HepG2 (cell line): Measurements from ENCODE around the gene SMYD4. TPM values are rescaled to one million over a fixed set of nuclear protein-coding genes. Genes with fewer than 3 reads are reported as not detected.

Experiments
- polyA plus RNA-seq, 8 experiments: library from polyadenylated mRNA; depleted of rRNA in 3 of 8; stranded (reverse) in 7 of 8; unstranded in 1 of 8; fragments of >200 nt; fragmentation: Illumina TruSeq in 4 of 8; extraction: Trizol in 4 of 8; gene quantifications; 2 replicates each; pipeline versions ENCODE4 v1.2.1 to v1.2.3, GENCODE V29; 2011 to 2016; ENCODE audit warnings: low read depth in 4 of 8, missing spikeins in 1 of 8, mixed read lengths in 1 of 8; ENCODE audit not compliant: insufficient read depth in 1 of 8
- total RNA-seq, 5 experiments: library from RNA; depleted of rRNA; stranded (reverse); fragments of >200 nt; fragmentation: Illumina TruSeq; extraction: Trizol; gene quantifications; 2 replicates each; pipeline ENCODE4 v1.2.3, GENCODE V29; 2016; ENCODE audit warnings: low read depth in 1 of 5
- TF ChIP-seq, protein P1 (sequence below): sonication (generic); formaldehyde crosslinking; IDR thresholded peaks from 2 replicates; pipeline ENCODE4 v1.5.1; 2020; ENCODE audit warnings: mild to moderate bottlenecking, missing genetic modification reagents
- TF ChIP-seq, protein P2 (sequence below): sonication (generic); formaldehyde crosslinking; IDR thresholded peaks from 2 replicates; pipeline ENCODE4 v1.4.0; 2020; ENCODE audit warnings: mild to moderate bottlenecking, missing genetic modification reagents

Gene SMYD4
- total and polyA plus RNA-seq, 2 of the 13 experiments (the other 11 are each of a cell fraction or from before 2014, with no cell fraction given): 7.4 to 11.3 TPM

DNA sequence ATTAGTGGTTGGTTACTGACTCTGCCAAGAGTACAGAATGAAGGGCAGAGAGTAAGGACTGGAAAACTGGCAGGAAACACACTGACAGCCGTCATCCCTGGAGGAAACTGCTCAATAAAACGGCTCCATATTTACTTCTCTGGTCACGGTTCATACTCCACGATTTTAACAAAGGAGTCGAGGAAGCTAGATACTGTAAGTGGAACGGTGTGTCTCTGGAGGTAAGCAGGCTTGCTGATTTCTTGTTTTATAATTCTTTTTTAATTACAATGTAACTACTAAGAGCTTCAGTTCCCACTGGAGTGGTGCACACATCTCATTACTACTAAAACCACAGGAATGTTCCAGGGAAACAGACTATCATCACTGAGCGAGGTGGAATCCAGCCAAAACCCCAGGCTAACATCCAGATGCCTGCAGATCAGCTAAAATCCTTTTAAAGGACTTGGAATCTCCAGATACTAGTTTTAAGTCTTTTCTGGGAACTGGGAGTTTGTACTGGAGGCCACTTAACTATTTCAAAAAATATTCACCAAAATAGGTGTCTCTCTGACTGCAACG lies 50.1 kb downstream of the SMYD4 start (continued):
- TF ChIP-seq, protein P1, sequence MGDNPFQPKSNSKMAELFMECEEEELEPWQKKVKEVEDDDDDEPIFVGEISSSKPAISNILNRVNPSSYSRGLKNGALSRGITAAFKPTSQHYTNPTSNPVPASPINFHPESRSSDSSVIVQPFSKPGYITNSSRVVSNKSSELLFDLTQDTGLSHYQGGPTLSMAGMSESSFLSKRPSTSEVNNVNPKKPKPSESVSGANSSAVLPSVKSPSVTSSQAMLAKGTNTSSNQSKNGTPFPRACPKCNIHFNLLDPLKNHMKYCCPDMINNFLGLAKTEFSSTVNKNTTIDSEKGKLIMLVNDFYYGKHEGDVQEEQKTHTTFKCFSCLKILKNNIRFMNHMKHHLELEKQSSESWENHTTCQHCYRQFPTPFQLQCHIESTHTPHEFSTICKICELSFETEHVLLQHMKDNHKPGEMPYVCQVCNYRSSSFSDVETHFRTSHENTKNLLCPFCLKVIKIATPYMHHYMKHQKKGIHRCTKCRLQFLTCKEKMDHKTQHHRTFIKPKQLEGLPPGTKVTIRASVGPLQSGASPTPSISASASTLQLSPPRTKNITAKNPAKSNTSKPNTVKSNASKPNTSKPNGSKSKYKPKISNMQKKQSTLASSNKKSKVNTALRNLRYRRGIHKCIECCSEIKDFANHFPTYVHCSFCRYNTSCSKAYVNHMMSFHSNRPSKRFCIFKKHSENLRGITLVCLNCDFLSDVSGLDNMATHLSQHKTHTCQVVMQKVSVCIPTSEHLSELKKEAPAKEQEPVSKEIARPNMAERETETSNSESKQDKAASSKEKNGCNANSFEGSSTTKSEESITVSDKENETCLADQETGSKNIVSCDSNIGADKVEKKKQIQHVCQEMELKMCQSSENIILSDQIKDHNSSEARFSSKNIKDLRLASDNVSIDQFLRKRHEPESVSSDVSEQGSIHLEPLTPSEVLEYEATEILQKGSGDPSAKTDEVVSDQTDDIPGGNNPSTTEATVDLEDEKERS (CRISPR knock-in tag): no peak
- TF ChIP-seq, protein P2, sequence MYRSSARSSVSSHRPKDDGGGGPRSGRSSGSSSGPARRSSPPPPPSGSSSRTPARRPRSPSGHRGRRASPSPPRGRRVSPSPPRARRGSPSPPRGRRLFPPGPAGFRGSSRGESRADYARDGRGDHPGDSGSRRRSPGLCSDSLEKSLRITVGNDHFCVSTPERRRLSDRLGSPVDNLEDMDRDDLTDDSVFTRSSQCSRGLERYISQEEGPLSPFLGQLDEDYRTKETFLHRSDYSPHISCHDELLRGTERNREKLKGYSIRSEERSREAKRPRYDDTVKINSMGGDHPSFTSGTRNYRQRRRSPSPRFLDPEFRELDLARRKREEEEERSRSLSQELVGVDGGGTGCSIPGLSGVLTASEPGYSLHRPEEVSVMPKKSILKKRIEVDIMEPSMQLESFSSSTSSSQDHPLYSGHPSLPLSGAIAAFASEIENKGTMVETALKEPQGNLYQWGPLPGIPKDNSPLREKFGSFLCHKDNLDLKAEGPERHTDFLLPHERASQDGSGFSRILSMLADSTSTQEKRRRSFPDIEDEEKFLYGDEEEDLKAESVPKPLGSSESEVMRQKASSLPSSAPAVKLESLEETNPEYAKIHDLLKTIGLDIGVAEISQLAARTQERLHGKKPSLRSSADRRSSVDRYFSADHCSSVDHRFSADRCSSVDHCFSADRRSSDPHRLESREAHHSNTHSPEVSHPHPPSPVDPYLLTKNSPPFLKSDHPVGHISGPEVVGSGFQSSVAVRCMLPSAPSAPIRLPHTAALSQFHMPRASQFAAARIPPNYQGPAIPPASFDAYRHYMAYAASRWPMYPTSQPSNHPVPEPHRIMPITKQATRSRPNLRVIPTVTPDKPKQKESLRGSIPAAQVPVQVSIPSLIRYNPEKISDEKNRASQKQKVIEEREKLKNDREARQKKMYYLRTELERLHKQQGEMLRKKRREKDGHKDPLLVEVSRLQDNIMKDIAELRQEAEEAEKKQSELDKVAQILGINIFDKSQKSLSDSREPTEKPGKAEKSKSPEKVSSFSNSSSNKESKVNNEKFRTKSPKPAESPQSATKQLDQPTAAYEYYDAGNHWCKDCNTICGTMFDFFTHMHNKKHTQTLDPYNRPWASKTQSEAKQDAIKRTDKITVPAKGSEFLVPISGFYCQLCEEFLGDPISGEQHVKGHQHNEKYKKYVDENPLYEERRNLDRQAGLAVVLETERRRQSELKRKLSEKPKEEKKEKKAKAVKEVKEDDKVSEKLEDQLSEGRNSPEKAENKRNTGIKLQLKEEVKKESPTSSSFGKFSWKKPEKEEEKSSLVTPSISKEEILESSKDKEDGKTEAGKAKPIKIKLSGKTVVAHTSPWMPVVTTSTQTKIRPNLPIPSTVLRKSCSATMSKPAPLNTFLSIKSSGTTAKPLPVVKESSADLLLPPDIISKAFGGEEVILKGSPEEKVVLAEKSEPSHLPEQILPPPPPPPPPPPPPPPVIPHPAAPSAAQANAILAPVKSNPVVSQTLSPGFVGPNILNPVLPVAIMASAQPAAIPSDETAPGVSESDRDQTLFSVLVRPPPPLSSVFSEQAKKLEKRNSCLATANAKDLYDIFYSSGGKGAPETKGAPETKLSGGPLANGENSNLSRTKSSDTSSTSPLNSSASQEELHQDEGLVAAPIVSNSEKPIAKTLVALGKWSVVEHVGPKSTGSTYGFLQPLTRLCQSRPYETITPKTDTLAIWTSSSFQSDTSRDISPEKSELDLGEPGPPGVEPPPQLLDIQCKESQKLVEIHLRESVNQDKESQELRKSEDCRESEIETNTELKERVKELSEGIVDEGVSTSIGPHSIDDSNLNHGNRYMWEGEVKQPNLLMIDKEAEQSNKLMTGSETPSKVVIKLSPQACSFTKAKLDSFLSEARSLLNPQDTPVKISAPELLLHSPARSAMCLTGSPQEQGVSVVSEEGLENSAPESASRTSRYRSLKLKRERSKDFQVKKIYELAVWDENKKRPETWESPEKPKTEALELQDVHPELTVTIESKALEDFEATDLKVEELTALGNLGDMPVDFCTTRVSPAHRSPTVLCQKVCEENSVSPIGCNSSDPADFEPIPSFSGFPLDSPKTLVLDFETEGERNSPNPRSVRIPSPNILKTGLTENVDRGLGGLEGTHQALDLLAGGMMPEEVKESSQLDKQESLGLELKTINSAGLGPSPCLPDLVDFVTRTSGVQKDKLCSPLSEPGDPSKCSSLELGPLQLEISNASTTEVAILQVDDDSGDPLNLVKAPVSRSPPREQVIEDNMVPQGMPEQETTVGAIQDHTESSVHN (CRISPR knock-in tag): no peak
